ENCODE measurements around the gene HOXA11.

GRCh38 chr7:27185854-27186667 lies 1.0 kb upstream of the HOXA11 start:
- TF ChIP-seq YY1 (IDR thresholded peaks at IDR 0.05) (no peak), CTCF (IDR thresholded peaks at IDR 0.05; ENCODE audit: low read depth, low read length, missing input control) (no peak), JUND (IDR thresholded peaks at IDR 0.05) (no peak), TAF1 (conservative IDR thresholded peaks at IDR 0.05) (no peak), SP1 (IDR thresholded peaks at IDR 0.05) (no peak)
- TF ChIP-seq, protein P1, sequence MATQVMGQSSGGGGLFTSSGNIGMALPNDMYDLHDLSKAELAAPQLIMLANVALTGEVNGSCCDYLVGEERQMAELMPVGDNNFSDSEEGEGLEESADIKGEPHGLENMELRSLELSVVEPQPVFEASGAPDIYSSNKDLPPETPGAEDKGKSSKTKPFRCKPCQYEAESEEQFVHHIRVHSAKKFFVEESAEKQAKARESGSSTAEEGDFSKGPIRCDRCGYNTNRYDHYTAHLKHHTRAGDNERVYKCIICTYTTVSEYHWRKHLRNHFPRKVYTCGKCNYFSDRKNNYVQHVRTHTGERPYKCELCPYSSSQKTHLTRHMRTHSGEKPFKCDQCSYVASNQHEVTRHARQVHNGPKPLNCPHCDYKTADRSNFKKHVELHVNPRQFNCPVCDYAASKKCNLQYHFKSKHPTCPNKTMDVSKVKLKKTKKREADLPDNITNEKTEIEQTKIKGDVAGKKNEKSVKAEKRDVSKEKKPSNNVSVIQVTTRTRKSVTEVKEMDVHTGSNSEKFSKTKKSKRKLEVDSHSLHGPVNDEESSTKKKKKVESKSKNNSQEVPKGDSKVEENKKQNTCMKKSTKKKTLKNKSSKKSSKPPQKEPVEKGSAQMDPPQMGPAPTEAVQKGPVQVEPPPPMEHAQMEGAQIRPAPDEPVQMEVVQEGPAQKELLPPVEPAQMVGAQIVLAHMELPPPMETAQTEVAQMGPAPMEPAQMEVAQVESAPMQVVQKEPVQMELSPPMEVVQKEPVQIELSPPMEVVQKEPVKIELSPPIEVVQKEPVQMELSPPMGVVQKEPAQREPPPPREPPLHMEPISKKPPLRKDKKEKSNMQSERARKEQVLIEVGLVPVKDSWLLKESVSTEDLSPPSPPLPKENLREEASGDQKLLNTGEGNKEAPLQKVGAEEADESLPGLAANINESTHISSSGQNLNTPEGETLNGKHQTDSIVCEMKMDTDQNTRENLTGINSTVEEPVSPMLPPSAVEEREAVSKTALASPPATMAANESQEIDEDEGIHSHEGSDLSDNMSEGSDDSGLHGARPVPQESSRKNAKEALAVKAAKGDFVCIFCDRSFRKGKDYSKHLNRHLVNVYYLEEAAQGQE (IDR thresholded peaks at IDR 0.05) = no peak
